PC-3 (cell line): ENCODE measurements around the gene PHC3.

Experiments used
- EZH2 ChIP-seq: fragments of 300-600 bp; sonication (generic); IDR thresholded peaks from one replicate; pipeline ENCODE4 v1.6.1; 2017; ENCODE audit warnings: antibody characterized with exemption, mild to moderate bottlenecking, low read length; ENCODE audit not compliant: unreplicated experiment
- EZH2phosphoT487 ChIP-seq: fragments of 300-600 bp; sonication (generic); IDR thresholded peaks from 2 replicates; pipeline ENCODE4 v1.6.1; 2018; ENCODE audit warnings: mild to moderate bottlenecking, antibody characterized with exemption, low read length, borderline replicate concordance
- TF ChIP-seq, protein P1 (sequence below): fragments of 300-600 bp; sonication (generic); conservative IDR thresholded peaks from 2 replicates; pipeline ENCODE4 v1.5.1; 2017; ENCODE audit warnings: antibody characterized with exemption, low read depth, mild to moderate bottlenecking, low read length

DNA sequence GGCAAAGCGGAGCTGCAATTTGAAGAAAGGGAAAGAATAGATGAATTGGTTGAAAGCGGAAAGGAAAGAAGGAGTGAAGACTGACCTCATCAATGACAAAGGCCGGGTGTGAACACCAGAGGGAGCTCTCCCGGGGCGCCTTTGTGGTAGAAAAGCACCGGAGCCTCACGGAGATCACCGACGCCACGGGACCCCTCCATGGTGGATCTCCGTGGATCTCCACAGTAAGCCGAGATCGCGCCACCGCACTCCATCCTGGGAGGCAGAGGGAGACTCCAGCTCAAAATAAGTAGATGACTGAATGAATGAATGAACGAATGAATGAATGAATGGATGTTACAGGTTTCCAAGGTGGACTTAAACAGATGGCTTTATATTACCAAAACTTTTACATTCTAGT lies 118.8 kb downstream of the PHC3 start:
- TF ChIP-seq, protein P1, sequence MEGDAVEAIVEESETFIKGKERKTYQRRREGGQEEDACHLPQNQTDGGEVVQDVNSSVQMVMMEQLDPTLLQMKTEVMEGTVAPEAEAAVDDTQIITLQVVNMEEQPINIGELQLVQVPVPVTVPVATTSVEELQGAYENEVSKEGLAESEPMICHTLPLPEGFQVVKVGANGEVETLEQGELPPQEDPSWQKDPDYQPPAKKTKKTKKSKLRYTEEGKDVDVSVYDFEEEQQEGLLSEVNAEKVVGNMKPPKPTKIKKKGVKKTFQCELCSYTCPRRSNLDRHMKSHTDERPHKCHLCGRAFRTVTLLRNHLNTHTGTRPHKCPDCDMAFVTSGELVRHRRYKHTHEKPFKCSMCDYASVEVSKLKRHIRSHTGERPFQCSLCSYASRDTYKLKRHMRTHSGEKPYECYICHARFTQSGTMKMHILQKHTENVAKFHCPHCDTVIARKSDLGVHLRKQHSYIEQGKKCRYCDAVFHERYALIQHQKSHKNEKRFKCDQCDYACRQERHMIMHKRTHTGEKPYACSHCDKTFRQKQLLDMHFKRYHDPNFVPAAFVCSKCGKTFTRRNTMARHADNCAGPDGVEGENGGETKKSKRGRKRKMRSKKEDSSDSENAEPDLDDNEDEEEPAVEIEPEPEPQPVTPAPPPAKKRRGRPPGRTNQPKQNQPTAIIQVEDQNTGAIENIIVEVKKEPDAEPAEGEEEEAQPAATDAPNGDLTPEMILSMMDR = peak; percentile 50
- TF ChIP-seq EZH2 = no peak
- TF ChIP-seq EZH2phosphoT487 = no peak
